Neural cell (in vitro differentiated cells): ENCODE results near the gene SRSF7. TPM values are rescaled to one million over a fixed set of nuclear protein-coding genes. Genes with fewer than 3 reads are reported as not detected.
"Not testable (repeated sequence)": the region's sequence is repeated elsewhere in the genome, so short reads cannot be mapped to it uniquely, and the experiment has no call there.

ENCODE experiments used
- H2AFZ ChIP-seq: fragments of 200-600, 300-800 bp; sonication (generic), shearing (Covaris generic); 2 replicates; pipeline ENCODE4 v1.6.0; 2014; ENCODE audit warnings: low read depth, mild to moderate bottlenecking, antibody characterized with exemption, low read length, moderate library complexity
- H3F3A ChIP-seq: fragments of 200-600 bp; shearing (Covaris generic); 2 replicates; pipeline ENCODE4 v1.6.1; 2016; ENCODE audit warnings: mild to moderate bottlenecking, moderate library complexity, mixed read lengths, antibody characterized with exemption, low read length; ENCODE audit not compliant: insufficient read depth, poor library complexity, severe bottlenecking
- H3K27ac ChIP-seq: fragments of 200-600, 300-800 bp; sonication (generic), shearing (Covaris generic); 2 replicates; pipeline ENCODE4 v1.5.1; 2014; ENCODE audit warnings: mild to moderate bottlenecking, low read length, moderate library complexity
- H3K27me3 ChIP-seq: fragments of 300-800, 200-600 bp; sonication (generic), shearing (Covaris generic); 2 replicates; pipeline ENCODE4 v1.6.0; 2014; ENCODE audit warnings: mild to moderate bottlenecking, low read depth, low read length, moderate library complexity; ENCODE audit not compliant: insufficient read depth
- H3K36me3 ChIP-seq: fragments of 300-800, 200-600 bp; sonication (generic), shearing (Covaris generic); 2 replicates; pipeline ENCODE4 v1.5.1; 2014; ENCODE audit warnings: mild to moderate bottlenecking, antibody characterized with exemption, low read length, moderate library complexity; ENCODE audit not compliant: insufficient read depth
- H3K4me2 ChIP-seq: fragments of 300-800, 200-600 bp; sonication (generic), shearing (Covaris generic); 2 replicates; pipeline ENCODE4 v1.6.0; 2014; ENCODE audit warnings: mild to moderate bottlenecking, low read length
- H3K4me3 ChIP-seq: fragments of 300-800, 200-600 bp; sonication (generic), shearing (Covaris generic); 2 replicates; pipeline ENCODE4 v1.5.1; 2014; ENCODE audit warnings: mild to moderate bottlenecking, low read length, moderate library complexity
- H3K79me2 ChIP-seq: fragments of 200-600 bp; shearing (Covaris generic); replicated peaks from 2 replicates; pipeline ENCODE4 v1.6.0; 2014; ENCODE audit warnings: mild to moderate bottlenecking, low read length, moderate library complexity; ENCODE audit not compliant: insufficient read depth
- H3K9ac ChIP-seq: fragments of 300-800, 200-600 bp; sonication (generic), shearing (Covaris generic); 2 replicates; pipeline ENCODE4 v1.6.1; 2016; ENCODE audit warnings: mild to moderate bottlenecking, low read length, mixed read lengths
- H3K9me2 ChIP-seq: fragments of 200-600 bp; shearing (Covaris generic); 2 replicates; pipeline ENCODE4 v1.6.1; 2016; ENCODE audit warnings: mild to moderate bottlenecking, low read length, mixed read lengths; ENCODE audit not compliant: insufficient read depth
- H3K9me3 ChIP-seq: fragments of 200-600, 300-800 bp; sonication (generic), shearing (Covaris generic); 2 replicates; pipeline ENCODE4 v1.6.1; 2016; ENCODE audit warnings: mild to moderate bottlenecking, mixed run types, low read length, moderate library complexity, mixed read lengths
- H4K20me1 ChIP-seq: fragments of 200-600 bp; shearing (Covaris generic); 2 replicates; pipeline ENCODE4 v1.6.1; 2016; ENCODE audit warnings: mild to moderate bottlenecking, mixed run types; ENCODE audit not compliant: insufficient read depth
- EZH2 ChIP-seq: fragments of 200-600, 300-800 bp; shearing (Covaris generic), sonication (generic); IDR thresholded peaks from 2 replicates; pipeline ENCODE4 v1.6.1; 2014; ENCODE audit warnings: antibody characterized with exemption, low read length, borderline replicate concordance, mild to moderate bottlenecking; ENCODE audit not compliant: insufficient read depth, poor library complexity, severe bottlenecking
- MXI1 ChIP-seq: fragments of 450-650 bp; conservative IDR thresholded peaks from 2 replicates; pipeline ENCODE4 v1.6.1; 2014; ENCODE audit warnings: antibody characterized with exemption, mild to moderate bottlenecking; ENCODE audit not compliant: poor library complexity, severe bottlenecking
- POLR2AphosphoS5 ChIP-seq: IDR thresholded peaks from 2 replicates; pipeline ENCODE4 v1.6.1; 2012
- RAD21 ChIP-seq: fragments of 450-650 bp; conservative IDR thresholded peaks from 2 replicates; pipeline ENCODE4 v1.6.1; 2014; ENCODE audit warnings: antibody characterized with exemption, mild to moderate bottlenecking, moderate library complexity
- SMC3 ChIP-seq: fragments of 450-650 bp; conservative IDR thresholded peaks from 2 replicates; pipeline ENCODE4 v1.6.1; 2014; ENCODE audit warnings: antibody characterized with exemption, mild to moderate bottlenecking, moderate library complexity; ENCODE audit not compliant: poor library complexity
- TAF1 ChIP-seq: IDR thresholded peaks from 2 replicates; pipeline ENCODE4 v1.6.1; 2012; ENCODE audit warnings: low read depth
- polyA plus RNA-seq: library from polyadenylated mRNA; depleted of rRNA; stranded (reverse); fragments of >200 nt; gene quantifications from 2 replicates; pipeline ENCODE4 v1.2.3, GENCODE V29; 2014
- TF ChIP-seq, protein P1 (sequence below): fragments of 450-650 bp; IDR thresholded peaks from 2 replicates; pipeline ENCODE4 v1.5.1; 2014; ENCODE audit warnings: antibody characterized with exemption, mild to moderate bottlenecking, moderate library complexity; ENCODE audit not compliant: poor library complexity, severe bottlenecking
- TF ChIP-seq, protein P2 (sequence below): IDR thresholded peaks from 2 replicates; pipeline ENCODE4 v1.6.1; 2012; ENCODE audit warnings: borderline replicate concordance

The SRSF7 gene
- polyA plus RNA-seq, 1 donor from 2014 or later, result 286 TPM

DNA sequence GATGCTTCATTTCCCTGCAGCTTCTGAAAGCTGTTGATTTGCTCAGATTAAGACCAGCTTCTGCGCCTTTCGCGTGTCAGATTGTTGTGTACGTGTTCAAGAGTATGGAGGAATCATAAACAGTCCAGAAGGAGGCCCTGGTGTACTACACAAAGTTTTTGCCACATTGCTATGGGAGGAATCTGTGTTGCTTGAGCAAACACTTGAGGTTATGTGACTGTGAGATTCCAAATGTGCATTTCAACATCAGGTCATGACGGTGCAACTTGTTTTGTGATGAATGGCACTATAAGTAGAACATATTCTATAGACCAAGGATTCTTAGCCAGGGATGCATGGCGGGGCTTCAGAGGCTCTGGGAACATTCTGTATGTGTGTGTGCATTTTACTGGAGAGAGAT is 35.0 kb downstream of the SRSF7 start:
- Histone ChIP-seq H3F3A (no peaks in the 10 kb centered on the region), H3K9me2 (no peaks in the 10 kb centered on the region), H3K27me3 (no peaks in the 10 kb centered on the region), H3K36me3 (no peaks in the 10 kb centered on the region), H3K9ac (no peak overlapping the region), H3K4me2 (no peak overlapping the region), H3K79me2 (no peaks in the 10 kb centered on the region), H3K9me3 (no peaks in the 10 kb centered on the region), H3K27ac (no peak overlapping the region), H2AFZ (no peak overlapping the region), H3K4me3 (no peak overlapping the region), H4K20me1 (no peaks in the 10 kb centered on the region)
- TF ChIP-seq, protein P1, sequence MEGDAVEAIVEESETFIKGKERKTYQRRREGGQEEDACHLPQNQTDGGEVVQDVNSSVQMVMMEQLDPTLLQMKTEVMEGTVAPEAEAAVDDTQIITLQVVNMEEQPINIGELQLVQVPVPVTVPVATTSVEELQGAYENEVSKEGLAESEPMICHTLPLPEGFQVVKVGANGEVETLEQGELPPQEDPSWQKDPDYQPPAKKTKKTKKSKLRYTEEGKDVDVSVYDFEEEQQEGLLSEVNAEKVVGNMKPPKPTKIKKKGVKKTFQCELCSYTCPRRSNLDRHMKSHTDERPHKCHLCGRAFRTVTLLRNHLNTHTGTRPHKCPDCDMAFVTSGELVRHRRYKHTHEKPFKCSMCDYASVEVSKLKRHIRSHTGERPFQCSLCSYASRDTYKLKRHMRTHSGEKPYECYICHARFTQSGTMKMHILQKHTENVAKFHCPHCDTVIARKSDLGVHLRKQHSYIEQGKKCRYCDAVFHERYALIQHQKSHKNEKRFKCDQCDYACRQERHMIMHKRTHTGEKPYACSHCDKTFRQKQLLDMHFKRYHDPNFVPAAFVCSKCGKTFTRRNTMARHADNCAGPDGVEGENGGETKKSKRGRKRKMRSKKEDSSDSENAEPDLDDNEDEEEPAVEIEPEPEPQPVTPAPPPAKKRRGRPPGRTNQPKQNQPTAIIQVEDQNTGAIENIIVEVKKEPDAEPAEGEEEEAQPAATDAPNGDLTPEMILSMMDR, result no peak
- no peak for TF ChIP-seq RAD21
- no peak for TF ChIP-seq POLR2AphosphoS5
- TF ChIP-seq EZH2, result no peak

DNA sequence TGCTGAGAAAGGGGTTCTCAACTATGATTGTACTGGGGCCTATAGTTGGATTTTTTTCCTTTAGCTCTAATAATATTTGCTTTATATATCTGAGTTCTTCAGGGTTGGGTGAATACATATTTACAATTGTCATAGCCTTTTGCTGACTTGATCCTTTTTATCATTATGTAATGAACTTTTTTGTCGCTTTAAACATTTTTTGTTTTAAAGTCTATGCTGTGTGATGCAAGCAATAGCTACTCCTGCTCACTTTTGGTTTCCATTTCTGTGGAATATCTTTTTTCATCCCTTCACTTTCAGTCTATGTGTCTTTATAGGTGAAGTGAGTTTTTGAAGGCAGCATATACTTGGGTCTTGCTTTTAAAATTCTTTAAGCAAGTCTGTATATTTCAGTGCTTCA is 36.2 kb downstream of the SRSF7 start:
- H3K9me2 ChIP-seq, H2AFZ ChIP-seq, H4K20me1 ChIP-seq, H3F3A ChIP-seq, H3K9ac ChIP-seq, H3K27me3 ChIP-seq, H3K27ac ChIP-seq, H3K9me3 ChIP-seq, H3K4me2 ChIP-seq, H3K36me3 ChIP-seq, H3K4me3 ChIP-seq, H3K79me2 ChIP-seq: not testable (repeated sequence)

DNA sequence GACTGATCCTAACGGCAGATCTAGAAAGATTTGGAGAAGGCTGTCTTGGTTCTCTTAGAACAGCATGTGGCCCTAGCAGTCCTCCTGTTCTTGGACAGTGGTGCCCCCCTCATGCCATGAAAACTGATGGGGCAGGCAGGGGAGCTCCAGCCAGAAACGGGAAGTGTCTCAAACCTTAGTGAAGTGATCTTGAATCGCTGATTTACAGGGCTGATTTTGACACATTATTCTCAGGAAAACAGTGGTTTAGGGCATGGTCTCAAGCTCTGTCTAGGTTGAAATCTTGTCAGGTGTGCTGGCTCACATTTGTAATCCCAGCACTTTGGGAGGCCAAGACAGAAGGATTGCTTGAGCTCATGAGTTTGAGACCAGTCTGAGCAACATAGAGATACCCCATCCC is 37.8 kb downstream of the SRSF7 start:
- H2AFZ ChIP-seq, result no peak overlapping the region
- H3F3A ChIP-seq, result no peaks in the 10 kb centered on the region
- H3K9ac ChIP-seq, result no peak overlapping the region
- H3K4me2 ChIP-seq, result no peak overlapping the region
- no peaks in the 10 kb centered on the region for H3K9me2 ChIP-seq
- no peaks in the 10 kb centered on the region for H3K27me3 ChIP-seq
- H4K20me1 ChIP-seq, result no peaks in the 10 kb centered on the region
- no peak overlapping the region for H3K27ac ChIP-seq
- no peak overlapping the region for H3K4me3 ChIP-seq
- H3K36me3 ChIP-seq, result no peaks in the 10 kb centered on the region
- H3K9me3 ChIP-seq, result no peaks in the 10 kb centered on the region
- no peaks in the 10 kb centered on the region for H3K79me2 ChIP-seq
- no peak for TF ChIP-seq EZH2
- no peak for TF ChIP-seq TAF1
- TF ChIP-seq MXI1, result no peak
- TF ChIP-seq RAD21, result no peak
- TF ChIP-seq SMC3, result no peak
- TF ChIP-seq POLR2AphosphoS5, result no peak
- TF ChIP-seq, protein P2, sequence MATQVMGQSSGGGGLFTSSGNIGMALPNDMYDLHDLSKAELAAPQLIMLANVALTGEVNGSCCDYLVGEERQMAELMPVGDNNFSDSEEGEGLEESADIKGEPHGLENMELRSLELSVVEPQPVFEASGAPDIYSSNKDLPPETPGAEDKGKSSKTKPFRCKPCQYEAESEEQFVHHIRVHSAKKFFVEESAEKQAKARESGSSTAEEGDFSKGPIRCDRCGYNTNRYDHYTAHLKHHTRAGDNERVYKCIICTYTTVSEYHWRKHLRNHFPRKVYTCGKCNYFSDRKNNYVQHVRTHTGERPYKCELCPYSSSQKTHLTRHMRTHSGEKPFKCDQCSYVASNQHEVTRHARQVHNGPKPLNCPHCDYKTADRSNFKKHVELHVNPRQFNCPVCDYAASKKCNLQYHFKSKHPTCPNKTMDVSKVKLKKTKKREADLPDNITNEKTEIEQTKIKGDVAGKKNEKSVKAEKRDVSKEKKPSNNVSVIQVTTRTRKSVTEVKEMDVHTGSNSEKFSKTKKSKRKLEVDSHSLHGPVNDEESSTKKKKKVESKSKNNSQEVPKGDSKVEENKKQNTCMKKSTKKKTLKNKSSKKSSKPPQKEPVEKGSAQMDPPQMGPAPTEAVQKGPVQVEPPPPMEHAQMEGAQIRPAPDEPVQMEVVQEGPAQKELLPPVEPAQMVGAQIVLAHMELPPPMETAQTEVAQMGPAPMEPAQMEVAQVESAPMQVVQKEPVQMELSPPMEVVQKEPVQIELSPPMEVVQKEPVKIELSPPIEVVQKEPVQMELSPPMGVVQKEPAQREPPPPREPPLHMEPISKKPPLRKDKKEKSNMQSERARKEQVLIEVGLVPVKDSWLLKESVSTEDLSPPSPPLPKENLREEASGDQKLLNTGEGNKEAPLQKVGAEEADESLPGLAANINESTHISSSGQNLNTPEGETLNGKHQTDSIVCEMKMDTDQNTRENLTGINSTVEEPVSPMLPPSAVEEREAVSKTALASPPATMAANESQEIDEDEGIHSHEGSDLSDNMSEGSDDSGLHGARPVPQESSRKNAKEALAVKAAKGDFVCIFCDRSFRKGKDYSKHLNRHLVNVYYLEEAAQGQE, result no peak
